ENCODE measurements around the gene EPB42.

The EPB42 gene

DNA sequence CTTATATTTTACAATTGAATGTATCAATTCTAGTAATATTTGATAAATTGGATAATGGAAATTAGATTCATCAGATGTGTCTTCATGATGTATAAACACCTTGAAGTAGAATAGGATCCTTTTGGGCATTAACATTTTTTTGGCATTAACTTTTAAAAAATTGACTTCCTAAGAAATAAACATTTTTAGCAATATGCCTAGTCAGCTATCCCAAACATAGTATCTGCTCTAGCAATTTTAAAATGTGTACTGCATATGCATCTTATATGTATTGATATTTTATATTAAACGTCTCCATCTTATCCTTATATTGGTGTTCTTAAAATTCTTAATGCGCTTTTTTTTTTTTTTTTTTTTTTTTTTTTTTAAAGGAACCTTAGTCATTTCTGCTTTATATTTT, 27.1 kb downstream of the EPB42 start:
- in situ Hi-C loops (cut with MboI; ENCODE audit: low pct_unique_long_range_greater_than_20kb, low sequenced_read_pairs, unreplicated experiment) = no loop called here
- no peak for TF ChIP-seq CTCF (IDR thresholded peaks at IDR 0.05; ENCODE audit: extremely low read depth, insufficient read depth, missing control alignments)
- DNase-seq (ENCODE audit: low spot score) = no peak

DNA sequence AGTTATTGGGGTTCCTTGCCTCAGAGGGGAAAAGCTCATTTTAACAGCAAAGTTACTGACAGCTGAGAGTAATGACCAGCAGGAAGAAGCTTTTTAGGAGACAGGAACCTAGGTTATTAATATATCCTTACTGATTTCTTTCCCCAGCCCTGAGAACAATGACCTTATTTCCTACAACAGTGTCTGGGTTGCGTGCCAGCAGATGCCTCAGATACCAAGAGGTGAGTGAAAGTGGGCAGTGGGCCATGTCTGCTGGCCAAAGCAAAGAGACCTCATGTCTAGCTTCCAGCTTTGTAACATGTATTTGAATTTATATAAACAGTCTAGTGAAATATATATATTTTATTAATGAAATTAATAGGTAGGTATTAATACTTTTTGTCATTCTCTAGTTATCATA, 30.6 kb downstream of the EPB42 start:
- no peak for TF ChIP-seq CTCF (IDR thresholded peaks at IDR 0.05; ENCODE audit: extremely low read depth, insufficient read depth, missing control alignments)
- DNase-seq (ENCODE audit: low spot score) = no peak
- in situ Hi-C loops (cut with MboI; ENCODE audit: low pct_unique_long_range_greater_than_20kb, low sequenced_read_pairs, unreplicated experiment) = no loop called here

DNA sequence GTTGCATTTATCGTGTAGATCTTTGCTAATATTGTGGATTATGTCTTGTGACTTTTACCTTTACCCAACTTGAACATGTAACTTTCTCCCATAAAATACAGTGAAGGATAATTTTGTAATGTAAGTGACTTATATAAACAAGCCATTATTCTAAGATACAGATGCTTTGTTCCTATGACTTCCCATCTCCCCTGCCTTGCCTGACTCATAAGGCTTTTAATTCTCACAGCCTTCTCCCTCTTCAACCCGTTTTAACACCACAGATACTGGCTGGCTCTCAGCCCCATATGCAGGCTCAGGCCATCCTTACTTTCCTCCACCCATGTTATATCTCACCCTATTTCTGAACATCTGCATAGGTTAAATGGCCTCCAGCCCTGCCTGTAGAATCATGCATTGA, 31.5 kb downstream of the EPB42 start:
- in situ Hi-C loops (cut with MboI; ENCODE audit: low pct_unique_long_range_greater_than_20kb, low sequenced_read_pairs, unreplicated experiment) = no loop called here
- no peak for TF ChIP-seq CTCF (IDR thresholded peaks at IDR 0.05; ENCODE audit: extremely low read depth, insufficient read depth, missing control alignments)
- DNase-seq (ENCODE audit: low spot score) = no peak

GRCh38 chr15:43187544-43188155, 33.2 kb downstream of the EPB42 start:
- peak; percentile 49 for DNase-seq (ENCODE audit: low spot score)
- TF ChIP-seq CTCF (IDR thresholded peaks at IDR 0.05; ENCODE audit: extremely low read depth, insufficient read depth, missing control alignments) = peak; percentile 62
- in situ Hi-C loops (cut with MboI; ENCODE audit: low pct_unique_long_range_greater_than_20kb, low sequenced_read_pairs, unreplicated experiment) = no loop called here

- TF ChIP-seq CTCF (IDR thresholded peaks at IDR 0.05; ENCODE audit: extremely low read depth, insufficient read depth, missing control alignments) = no peak
- DNase-seq (ENCODE audit: low spot score) = peak; percentile 48
- in situ Hi-C loops (cut with MboI; ENCODE audit: low pct_unique_long_range_greater_than_20kb, low sequenced_read_pairs, unreplicated experiment) = no loop called here
Measured at GRCh38 chr15:43186003-43186353, 34.8 kb downstream of the EPB42 start.

GRCh38 chr15:43185157-43186002, 35.4 kb downstream of the EPB42 start, which contains the start of gene CCNDBP1:
Gene CCNDBP1 (plus strand): TSS chr15:43185403. CDS start chr15:43185499, 96 bp downstream.
- peak; percentile 99 for DNase-seq (ENCODE audit: low spot score)
- TF ChIP-seq CTCF (IDR thresholded peaks at IDR 0.05; ENCODE audit: extremely low read depth, insufficient read depth, missing control alignments) = peak; percentile 52
- in situ Hi-C loops (cut with MboI; ENCODE audit: low pct_unique_long_range_greater_than_20kb, low sequenced_read_pairs, unreplicated experiment) = no loop called here

Data from GM13977 (cell line).